ENCODE results near the gene SLC2A10. TPM values are rescaled to one million over a fixed set of nuclear protein-coding genes. Genes with fewer than 3 reads are reported as not detected.

SLC2A10 gene
- polyA plus RNA-seq, 4 donors = 16.1 to 17.6 (median 16.8) TPM

- peak in 1 of 4 donors; percentile 69 for DNase-seq (ENCODE audit: low read depth in 4 of 4, low spot score in 2 of 4)
Observed at GRCh38 chr20:46681032-46681854, 28.2 kb upstream of the SLC2A10 start.

- no peak for DNase-seq (ENCODE audit: low read depth in 4 of 4, low spot score in 2 of 4)
Observed at GRCh38 chr20:46682063-46682821, 27.2 kb upstream of the SLC2A10 start.

- DNase-seq (ENCODE audit: low read depth in 4 of 4, low spot score in 2 of 4) = no peak
Observed at GRCh38 chr20:46683011-46683667, 26.3 kb upstream of the SLC2A10 start.

- no peak for DNase-seq (ENCODE audit: low read depth in 4 of 4, low spot score in 2 of 4)
Observed at GRCh38 chr20:46683668-46683938, 25.8 kb upstream of the SLC2A10 start.

GRCh38 chr20:46683939-46684750, 25.3 kb upstream of the SLC2A10 start:
- DNase-seq (ENCODE audit: low read depth in 4 of 4, low spot score in 2 of 4) = peak in 1 of 4 donors; percentile 49

GRCh38 chr20:46688151-46689081, 21.0 kb upstream of the SLC2A10 start:
- no peak for DNase-seq (ENCODE audit: low read depth in 4 of 4, low spot score in 2 of 4)

GRCh38 chr20:46689082-46689753, 20.2 kb upstream of the SLC2A10 start, which contains the start of gene TP53RK:
TP53RK (minus strand) TSS chr20:46689444; CDS start chr20:46689414, 30 bp downstream.
- peak; percentile 94 to 100 (median 97) for DNase-seq (ENCODE audit: low read depth in 4 of 4, low spot score in 2 of 4)

- DNase-seq (ENCODE audit: low read depth in 4 of 4, low spot score in 2 of 4) = no peak
Observed at GRCh38 chr20:46689754-46690085, 19.7 kb upstream of the SLC2A10 start.

GRCh38 chr20:46690219-46691106, 19.0 kb upstream of the SLC2A10 start:
- no peak for DNase-seq (ENCODE audit: low read depth in 4 of 4, low spot score in 2 of 4)

GRCh38 chr20:46691196-46691595, 18.3 kb upstream of the SLC2A10 start:
- no peak for DNase-seq (ENCODE audit: low read depth in 4 of 4, low spot score in 2 of 4)

- no peak for DNase-seq (ENCODE audit: low read depth in 4 of 4, low spot score in 2 of 4)
Observed at GRCh38 chr20:46694484-46694883, 15.0 kb upstream of the SLC2A10 start.

GRCh38 chr20:46695892-46696291, 13.6 kb upstream of the SLC2A10 start:
- no peak for DNase-seq (ENCODE audit: low read depth in 4 of 4, low spot score in 2 of 4)

GRCh38 chr20:46696791-46697279, 12.6 kb upstream of the SLC2A10 start:
- no peak for DNase-seq (ENCODE audit: low read depth in 4 of 4, low spot score in 2 of 4)

GRCh38 chr20:46698788-46699187, 10.7 kb upstream of the SLC2A10 start:
- no peak for DNase-seq (ENCODE audit: low read depth in 4 of 4, low spot score in 2 of 4)

GRCh38 chr20:46699651-46700359, 9.6 kb upstream of the SLC2A10 start:
- no peak for DNase-seq (ENCODE audit: low read depth in 4 of 4, low spot score in 2 of 4)

GRCh38 chr20:46700481-46700880, 9.0 kb upstream of the SLC2A10 start:
- no peak for DNase-seq (ENCODE audit: low read depth in 4 of 4, low spot score in 2 of 4)

- DNase-seq (ENCODE audit: low read depth in 4 of 4, low spot score in 2 of 4) = no peak
Observed at GRCh38 chr20:46701057-46701456, 8.4 kb upstream of the SLC2A10 start.
